ENCODE data around the gene LMO2. TPM values are rescaled to one million over a fixed set of nuclear protein-coding genes. Genes with fewer than 3 reads are reported as not detected.

Gene LMO2
- total RNA-seq, 1 donor from 2014 or later, result 2.5 TPM

GRCh38 chr11:33884601-33885000, 7.3 kb downstream of the LMO2 start:
- no peak overlapping the region for H3K4me3 ChIP-seq (ENCODE audit: low read depth, low read length)
- no peak for DNase-seq (ENCODE audit: low read depth)
- no peaks in the 10 kb centered on the region for H3K36me3 ChIP-seq (ENCODE audit: control insufficient read depth, insufficient read depth, low read length)
- H3K27me3 ChIP-seq (ENCODE audit: control insufficient read depth, insufficient read depth, low read length), result peaks cover 10% of the 10 kb centered on the region
- TF ChIP-seq, protein P1, sequence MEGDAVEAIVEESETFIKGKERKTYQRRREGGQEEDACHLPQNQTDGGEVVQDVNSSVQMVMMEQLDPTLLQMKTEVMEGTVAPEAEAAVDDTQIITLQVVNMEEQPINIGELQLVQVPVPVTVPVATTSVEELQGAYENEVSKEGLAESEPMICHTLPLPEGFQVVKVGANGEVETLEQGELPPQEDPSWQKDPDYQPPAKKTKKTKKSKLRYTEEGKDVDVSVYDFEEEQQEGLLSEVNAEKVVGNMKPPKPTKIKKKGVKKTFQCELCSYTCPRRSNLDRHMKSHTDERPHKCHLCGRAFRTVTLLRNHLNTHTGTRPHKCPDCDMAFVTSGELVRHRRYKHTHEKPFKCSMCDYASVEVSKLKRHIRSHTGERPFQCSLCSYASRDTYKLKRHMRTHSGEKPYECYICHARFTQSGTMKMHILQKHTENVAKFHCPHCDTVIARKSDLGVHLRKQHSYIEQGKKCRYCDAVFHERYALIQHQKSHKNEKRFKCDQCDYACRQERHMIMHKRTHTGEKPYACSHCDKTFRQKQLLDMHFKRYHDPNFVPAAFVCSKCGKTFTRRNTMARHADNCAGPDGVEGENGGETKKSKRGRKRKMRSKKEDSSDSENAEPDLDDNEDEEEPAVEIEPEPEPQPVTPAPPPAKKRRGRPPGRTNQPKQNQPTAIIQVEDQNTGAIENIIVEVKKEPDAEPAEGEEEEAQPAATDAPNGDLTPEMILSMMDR (IDR thresholded peaks at IDR 0.05; ENCODE audit: insufficient read depth, low read length, poor library complexity, severe bottlenecking), result no peak

DNA sequence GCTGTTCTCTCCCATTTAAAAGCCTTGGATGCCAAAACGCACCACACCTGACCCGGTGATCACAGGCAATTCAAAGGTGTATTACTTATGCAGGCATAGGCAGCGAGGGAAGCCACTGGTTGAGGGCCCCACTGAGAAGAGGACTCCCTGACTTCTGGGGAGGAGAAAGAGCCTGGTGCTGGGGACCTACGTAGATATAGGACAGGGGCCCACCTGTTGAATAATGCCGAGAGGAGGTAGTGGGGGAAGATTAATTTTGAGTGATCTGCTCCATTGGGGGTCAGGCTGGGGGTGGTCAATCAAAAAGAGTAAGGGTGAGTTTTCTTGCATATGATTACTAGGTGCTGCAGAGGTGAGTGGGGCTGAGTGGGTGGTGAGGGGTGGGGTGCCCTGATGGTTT, 7.8 kb downstream of the LMO2 start:
- no peaks in the 10 kb centered on the region for H3K36me3 ChIP-seq (ENCODE audit: control insufficient read depth, insufficient read depth, low read length)
- H3K27me3 ChIP-seq (ENCODE audit: control insufficient read depth, insufficient read depth, low read length), result peaks cover 10% of the 10 kb centered on the region
- H3K4me3 ChIP-seq (ENCODE audit: low read depth, low read length), result no peak overlapping the region
- TF ChIP-seq, protein P1 (IDR thresholded peaks at IDR 0.05; ENCODE audit: insufficient read depth, low read length, poor library complexity, severe bottlenecking), result no peak
- no peak for DNase-seq (ENCODE audit: low read depth)

GRCh38 chr11:33881651-33882503, 10.0 kb downstream of the LMO2 start:
- DNase-seq (ENCODE audit: low read depth), result no peak
- Histone ChIP-seq H3K4me3 (ENCODE audit: low read depth, low read length) (no peak overlapping the region), H3K27me3 (ENCODE audit: control insufficient read depth, insufficient read depth, low read length) (peaks cover 11% of the 10 kb centered on the region), H3K36me3 (ENCODE audit: control insufficient read depth, insufficient read depth, low read length) (no peaks in the 10 kb centered on the region)
- TF ChIP-seq, protein P1 (IDR thresholded peaks at IDR 0.05; ENCODE audit: insufficient read depth, low read length, poor library complexity, severe bottlenecking), result no peak

DNA sequence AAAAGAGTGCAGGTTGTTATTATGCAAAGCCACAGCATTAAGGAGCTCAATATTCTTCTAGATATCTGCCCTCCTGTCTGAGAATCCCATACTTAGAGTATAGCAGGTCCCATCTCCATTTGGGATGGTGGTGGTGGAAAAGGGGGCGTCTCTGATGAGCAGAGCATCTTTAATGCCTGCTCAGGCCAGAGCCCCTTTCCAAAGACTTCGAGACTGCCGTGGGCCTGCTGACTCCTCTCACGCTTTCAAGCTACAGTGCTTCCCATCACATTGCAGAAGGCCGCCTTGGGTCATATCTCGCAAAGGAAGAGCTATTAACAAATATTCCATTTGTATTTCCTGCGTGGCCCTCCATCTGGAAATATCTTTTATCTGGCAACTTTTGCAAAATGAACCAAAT, 10.9 kb downstream of the LMO2 start:
- Histone ChIP-seq H3K4me3 (ENCODE audit: low read depth, low read length) (no peak overlapping the region), H3K27me3 (ENCODE audit: control insufficient read depth, insufficient read depth, low read length) (peaks cover 9% of the 10 kb centered on the region), H3K36me3 (ENCODE audit: control insufficient read depth, insufficient read depth, low read length) (no peaks in the 10 kb centered on the region)
- no peak for DNase-seq (ENCODE audit: low read depth)
- TF ChIP-seq, protein P1 (IDR thresholded peaks at IDR 0.05; ENCODE audit: insufficient read depth, low read length, poor library complexity, severe bottlenecking), result no peak

- TF ChIP-seq, protein P1 (IDR thresholded peaks at IDR 0.05; ENCODE audit: insufficient read depth, low read length, poor library complexity, severe bottlenecking), result no peak
- H3K27me3 ChIP-seq (ENCODE audit: control insufficient read depth, insufficient read depth, low read length), result peaks cover 10% of the 10 kb centered on the region
- DNase-seq (ENCODE audit: low read depth), result no peak
Measured at GRCh38 chr11:33879375-33879774, 12.5 kb downstream of the LMO2 start.

DNA sequence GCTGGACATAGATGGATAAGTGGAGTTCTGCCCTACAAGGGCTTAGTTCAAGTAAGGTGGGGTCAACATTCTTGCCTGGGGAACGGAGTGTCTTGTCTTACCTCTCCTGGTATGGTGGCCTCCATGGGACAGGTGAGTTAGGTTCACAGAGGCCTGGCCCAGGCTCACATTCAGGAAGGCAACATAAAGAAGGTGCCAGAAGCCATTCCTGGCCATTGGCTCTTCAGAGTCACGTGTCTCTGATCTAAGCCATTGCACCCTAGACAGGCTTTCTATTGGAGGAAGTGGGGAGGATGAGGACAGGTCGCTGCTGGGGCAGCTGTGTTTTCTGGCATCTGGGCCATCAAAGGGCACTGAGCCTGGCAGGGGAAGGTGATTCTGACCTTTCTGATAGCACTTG, 14.8 kb downstream of the LMO2 start:
- Histone ChIP-seq H3K36me3 (ENCODE audit: control insufficient read depth, insufficient read depth, low read length) (no peaks in the 10 kb centered on the region), H3K4me3 (ENCODE audit: low read depth, low read length) (no peak overlapping the region), H3K27me3 (ENCODE audit: control insufficient read depth, insufficient read depth, low read length) (peaks cover 9% of the 10 kb centered on the region)
- TF ChIP-seq, protein P1 (IDR thresholded peaks at IDR 0.05; ENCODE audit: insufficient read depth, low read length, poor library complexity, severe bottlenecking), result no peak
- DNase-seq (ENCODE audit: low read depth), result no peak

More at GRCh38 chr11:33879375-33879774, 12.5 kb downstream of the LMO2 start:
- Histone ChIP-seq H3K36me3 (ENCODE audit: control insufficient read depth, insufficient read depth, low read length) (no peaks in the 10 kb centered on the region), H3K4me3 (ENCODE audit: low read depth, low read length) (no peak overlapping the region)

Data from kidney epithelial cell (primary cell).